ENCODE results near the gene TCF7L1.
A peak's percentile ranks its signal among the peaks of the same experiment; 100 is the strongest.

The TCF7L1 gene

DNA sequence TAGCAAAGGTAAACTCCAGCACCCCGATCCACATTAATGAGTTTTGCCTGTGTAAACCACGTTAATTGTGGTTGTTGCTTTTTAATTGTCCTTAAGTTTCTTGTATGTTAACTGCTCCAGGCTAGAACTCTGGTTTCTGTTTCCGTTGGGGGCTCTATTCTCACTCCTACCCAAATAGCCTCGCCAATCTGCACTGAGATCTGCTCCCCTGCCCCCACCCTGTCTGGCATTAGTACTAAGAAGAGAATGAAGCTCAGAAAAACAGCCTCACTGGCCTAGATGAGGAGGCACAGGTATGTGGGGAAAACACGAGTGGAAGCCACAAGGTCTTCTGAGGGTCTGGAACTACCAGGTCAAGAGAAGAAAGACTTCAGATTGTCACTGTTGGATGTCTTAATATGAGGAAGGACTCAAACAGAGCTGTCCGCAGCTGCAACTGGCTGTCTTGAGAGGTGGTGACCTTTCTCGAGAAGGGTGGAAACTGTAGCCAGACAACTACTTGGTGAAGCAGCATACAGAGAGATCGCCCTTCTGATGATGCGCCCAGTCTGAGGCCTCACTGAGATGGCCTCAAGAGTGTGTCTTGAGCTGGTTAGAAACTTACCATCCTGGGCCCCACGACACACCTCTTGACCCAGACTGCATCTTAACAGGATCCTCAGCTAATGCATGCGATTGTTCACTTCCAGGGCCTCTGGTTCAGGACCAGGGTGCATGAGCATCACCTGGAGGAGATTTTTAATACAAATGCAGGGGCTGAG lies 121.5 kb downstream of the TCF7L1 start:
- Histone ChIP-seq H3K9me3 (ENCODE audit: severe bottlenecking) (no peaks in the 10 kb centered on the region), H3K36me3 (ENCODE audit: low read depth) (no peaks in the 10 kb centered on the region), H3K27ac (ENCODE audit: poor library complexity, severe bottlenecking) (peak overlapping the region; percentile 93), H3K27me3 (ENCODE audit: insufficient read depth, poor library complexity, severe bottlenecking) (no peaks in the 10 kb centered on the region), H3K4me1 (ENCODE audit: insufficient read depth, poor library complexity, severe bottlenecking) (peaks cover 56% of the 10 kb centered on the region), H3K4me3 (ENCODE audit: severe bottlenecking) (no peak overlapping the region)
- ATAC-seq (ENCODE audit: low read depth) (no peak), DNase-seq (ENCODE audit: low spot score) (no peak)
- TF ChIP-seq, protein P1, sequence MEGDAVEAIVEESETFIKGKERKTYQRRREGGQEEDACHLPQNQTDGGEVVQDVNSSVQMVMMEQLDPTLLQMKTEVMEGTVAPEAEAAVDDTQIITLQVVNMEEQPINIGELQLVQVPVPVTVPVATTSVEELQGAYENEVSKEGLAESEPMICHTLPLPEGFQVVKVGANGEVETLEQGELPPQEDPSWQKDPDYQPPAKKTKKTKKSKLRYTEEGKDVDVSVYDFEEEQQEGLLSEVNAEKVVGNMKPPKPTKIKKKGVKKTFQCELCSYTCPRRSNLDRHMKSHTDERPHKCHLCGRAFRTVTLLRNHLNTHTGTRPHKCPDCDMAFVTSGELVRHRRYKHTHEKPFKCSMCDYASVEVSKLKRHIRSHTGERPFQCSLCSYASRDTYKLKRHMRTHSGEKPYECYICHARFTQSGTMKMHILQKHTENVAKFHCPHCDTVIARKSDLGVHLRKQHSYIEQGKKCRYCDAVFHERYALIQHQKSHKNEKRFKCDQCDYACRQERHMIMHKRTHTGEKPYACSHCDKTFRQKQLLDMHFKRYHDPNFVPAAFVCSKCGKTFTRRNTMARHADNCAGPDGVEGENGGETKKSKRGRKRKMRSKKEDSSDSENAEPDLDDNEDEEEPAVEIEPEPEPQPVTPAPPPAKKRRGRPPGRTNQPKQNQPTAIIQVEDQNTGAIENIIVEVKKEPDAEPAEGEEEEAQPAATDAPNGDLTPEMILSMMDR (IDR thresholded peaks at IDR 0.05; ENCODE audit: poor library complexity, severe bottlenecking), result no peak

DNA sequence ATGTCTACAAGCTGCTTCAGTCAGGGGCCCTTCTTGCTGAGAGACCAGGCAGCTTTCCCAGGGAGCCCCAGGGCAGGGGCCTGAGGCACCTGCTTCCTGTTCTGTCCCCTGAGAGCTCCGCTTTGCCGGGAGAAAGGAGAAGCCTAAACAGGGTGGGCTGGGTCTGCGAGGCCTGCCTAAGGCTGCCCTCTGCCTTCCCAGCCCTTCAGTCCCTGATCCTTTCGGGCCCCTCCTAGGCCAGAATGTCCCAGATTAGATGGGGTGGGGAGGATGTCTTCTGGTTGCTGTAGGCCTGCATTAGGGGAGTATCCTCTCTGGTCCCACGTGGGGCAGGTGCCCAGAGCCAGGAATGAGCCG lies 122.2 kb downstream of the TCF7L1 start:
- Histone ChIP-seq H3K4me3 (ENCODE audit: severe bottlenecking) (no peak overlapping the region), H3K27me3 (ENCODE audit: insufficient read depth, poor library complexity, severe bottlenecking) (no peaks in the 10 kb centered on the region), H3K4me1 (ENCODE audit: insufficient read depth, poor library complexity, severe bottlenecking) (peaks cover 52% of the 10 kb centered on the region), H3K36me3 (ENCODE audit: low read depth) (no peaks in the 10 kb centered on the region), H3K9me3 (ENCODE audit: severe bottlenecking) (no peaks in the 10 kb centered on the region), H3K27ac (ENCODE audit: poor library complexity, severe bottlenecking) (peak overlapping the region; percentile 93)
- DNase-seq (ENCODE audit: low spot score) (no peak), ATAC-seq (ENCODE audit: low read depth) (no peak)
- TF ChIP-seq, protein P1 (IDR thresholded peaks at IDR 0.05; ENCODE audit: poor library complexity, severe bottlenecking), result no peak

DNA sequence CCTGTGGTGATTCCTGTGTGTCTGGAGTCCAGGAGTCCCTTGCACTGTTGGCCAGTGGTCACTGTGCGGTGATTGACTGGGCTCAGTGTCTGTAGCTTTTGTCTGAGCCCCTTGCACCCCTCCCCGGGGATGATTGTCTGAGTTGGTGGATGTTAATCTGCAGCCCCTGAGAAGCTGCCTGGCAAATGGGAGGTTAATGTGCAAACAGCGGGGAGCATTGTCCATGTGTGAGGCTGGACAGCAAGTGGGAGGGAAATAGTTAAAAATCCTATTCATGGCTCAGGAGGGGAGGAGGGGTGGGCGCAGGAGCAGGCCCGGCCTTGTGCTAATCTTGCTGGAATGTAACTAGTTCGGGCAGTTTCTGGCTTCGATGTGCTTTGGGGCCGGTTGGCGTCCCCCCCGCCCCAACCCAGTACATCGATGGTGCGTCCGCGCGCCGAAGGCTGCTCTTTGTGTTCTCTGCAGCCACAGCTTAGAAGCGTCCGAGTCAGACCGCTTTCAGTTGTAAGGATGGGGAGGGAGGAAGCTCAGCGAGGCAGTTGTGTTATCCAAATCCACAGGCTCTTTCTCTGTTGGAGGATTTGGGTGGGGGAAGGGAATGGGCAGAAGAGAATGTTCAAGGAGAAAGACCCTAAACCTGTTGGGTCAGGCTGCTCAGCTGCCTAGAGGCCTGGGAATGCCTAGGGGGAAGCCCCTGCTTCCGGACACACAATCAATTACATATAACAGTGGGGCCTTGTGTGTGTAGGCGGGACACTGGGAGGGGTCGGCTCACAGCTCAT lies 122.8 kb downstream of the TCF7L1 start:
- Histone ChIP-seq H3K27me3 (ENCODE audit: insufficient read depth, poor library complexity, severe bottlenecking) (no peaks in the 10 kb centered on the region), H3K36me3 (ENCODE audit: low read depth) (peaks cover 1% of the 10 kb centered on the region; the same call in 1 of the 2 replicates), H3K4me1 (ENCODE audit: insufficient read depth, poor library complexity, severe bottlenecking) (peaks cover 52% of the 10 kb centered on the region), H3K27ac (ENCODE audit: poor library complexity, severe bottlenecking) (peak overlapping the region; percentile 93), H3K4me3 (ENCODE audit: severe bottlenecking) (peak overlapping the region; percentile 7), H3K9me3 (ENCODE audit: severe bottlenecking) (no peaks in the 10 kb centered on the region)
- TF ChIP-seq, protein P1 (IDR thresholded peaks at IDR 0.05; ENCODE audit: poor library complexity, severe bottlenecking), result no peak
- DNase-seq (ENCODE audit: low spot score) (peak; percentile 89), ATAC-seq (ENCODE audit: low read depth) (peak; percentile 84)

DNA sequence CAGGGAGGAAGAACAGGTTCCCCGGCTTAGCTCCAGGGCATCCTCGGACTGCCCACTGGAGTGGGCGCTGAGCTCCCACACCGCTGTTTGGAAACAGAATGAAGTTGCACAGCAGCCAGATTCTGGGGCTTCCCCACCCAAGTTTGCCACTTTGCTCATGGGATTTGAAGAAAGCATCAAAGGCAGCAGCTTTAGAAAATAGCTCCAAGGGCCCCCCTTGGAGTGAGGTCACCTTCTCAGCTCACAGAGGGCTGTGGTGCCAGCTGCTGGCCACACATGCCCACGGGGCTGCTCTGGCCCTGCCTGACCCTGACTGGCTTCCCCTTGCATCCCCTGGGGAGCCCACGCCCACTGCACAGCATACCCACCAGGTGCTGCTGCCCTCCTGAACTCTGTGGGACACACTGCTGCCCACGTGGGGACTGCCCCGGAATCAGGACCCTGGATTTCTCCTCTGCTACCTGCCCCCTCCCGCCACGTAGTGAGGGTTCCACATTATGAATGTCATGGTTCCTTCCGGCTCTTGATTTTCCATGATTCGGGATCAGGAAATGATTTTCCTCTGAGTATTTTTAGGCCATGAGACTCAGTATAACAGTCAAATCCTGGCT lies 124.3 kb downstream of the TCF7L1 start:
- no peaks in the 10 kb centered on the region for H3K27me3 ChIP-seq (ENCODE audit: insufficient read depth, poor library complexity, severe bottlenecking)
- H3K4me1 ChIP-seq (ENCODE audit: insufficient read depth, poor library complexity, severe bottlenecking), result peaks cover 52% of the 10 kb centered on the region
- peaks cover 7% of the 10 kb centered on the region for H3K36me3 ChIP-seq (ENCODE audit: low read depth)
- peak overlapping the region; percentile 93 for H3K27ac ChIP-seq (ENCODE audit: poor library complexity, severe bottlenecking)
- TF ChIP-seq, protein P1 (IDR thresholded peaks at IDR 0.05; ENCODE audit: poor library complexity, severe bottlenecking), result no peak
- H3K9me3 ChIP-seq (ENCODE audit: severe bottlenecking), result no peaks in the 10 kb centered on the region
- no peak for ATAC-seq (ENCODE audit: low read depth)
- DNase-seq (ENCODE audit: low spot score), result no peak
- no peak overlapping the region for H3K4me3 ChIP-seq (ENCODE audit: severe bottlenecking)
